K562 (cell line): ENCODE measurements around the gene ELF3. TPM values are rescaled to one million over a fixed set of nuclear protein-coding genes. Genes with fewer than 3 reads are reported as not detected.

Experiments
- ARID3B ChIP-seq: fragments of 250-450 bp; sonication (Bioruptor Pico); IDR thresholded peaks from 2 replicates; pipeline ENCODE4 v1.4.0; 2020; ENCODE audit warnings: borderline replicate concordance
- ASH1L ChIP-seq: fragments of 450-650 bp; IDR thresholded peaks from 2 replicates; pipeline ENCODE4 v1.6.1; 2018; ENCODE audit warnings: borderline replicate concordance, mild to moderate bottlenecking, low read depth; ENCODE audit not compliant: partially characterized antibody
- FOXK2 ChIP-seq, 2 experiments: fragments of 450-650 bp; IDR thresholded peaks in 1 of 2; conservative IDR thresholded peaks in 1 of 2; 2 replicates each; pipeline ENCODE4 v1.6.1; 2016; ENCODE audit warnings: low read depth in 2 of 2, mild to moderate bottlenecking in 1 of 2
- HBP1 ChIP-seq: fragments of 450-650 bp; formaldehyde crosslinking; IDR thresholded peaks from 2 replicates; pipeline ENCODE4 v1.4.0; 2022; ENCODE audit warnings: missing genetic modification characterization
- KDM5B ChIP-seq: fragments of 200-600 bp; sonication (generic); IDR thresholded peaks from 2 replicates; pipeline ENCODE4 v1.6.1; 2012; ENCODE audit warnings: low read depth, mild to moderate bottlenecking, moderate library complexity, low read length, control low read depth, inconsistent platforms; ENCODE audit not compliant: insufficient replicate concordance
- MAFK ChIP-seq: IDR thresholded peaks from 2 replicates; pipeline ENCODE4 v1.6.1; 2011; ENCODE audit warnings: low read length, improper control_type of control experiment
- NFATC3 ChIP-seq: fragments of 450-650 bp; IDR thresholded peaks from 2 replicates; pipeline ENCODE4 v1.6.1; 2017; ENCODE audit warnings: mild to moderate bottlenecking
- NRF1 ChIP-seq, 2 experiments: fragments of 450-650 bp; IDR thresholded peaks in 1 of 2; conservative IDR thresholded peaks in 1 of 2; 2 replicates each; pipeline ENCODE4 v1.6.1; 2014; ENCODE audit warnings: mild to moderate bottlenecking in 2 of 2
- SNRNP70 ChIP-seq: fragments of 200-400 bp; formaldehyde crosslinking; optimal IDR thresholded peaks from 2 replicates; pipeline ENCODE3; 2017; ENCODE audit warnings: low read depth, low read length
- TAL1 ChIP-seq: fragments of 450-650 bp; IDR thresholded peaks from 2 replicates; pipeline ENCODE4 v1.6.1; 2016; ENCODE audit warnings: mild to moderate bottlenecking
- THRAP3 ChIP-seq: fragments of 450-650 bp; IDR thresholded peaks from 2 replicates; pipeline ENCODE4 v1.6.1; 2016; ENCODE audit warnings: mild to moderate bottlenecking, inconsistent platforms, borderline replicate concordance
- ZNF165 ChIP-seq: fragments of 250-450 bp; sonication (Bioruptor Pico); IDR thresholded peaks from 2 replicates; pipeline ENCODE4 v1.4.0; 2020; ENCODE audit warnings: borderline replicate concordance
- polyA plus RNA-seq, 8 experiments: library from polyadenylated mRNA; depleted of rRNA in 4 of 8; stranded (reverse) in 5 of 8; unstranded in 3 of 8; fragments of >200 nt; fragmentation: Nextera tagmentation in 2 of 8; fragmentation: Illumina TruSeq in 1 of 8; extraction: Ambion mirVana in 2 of 8; extraction: Trizol in 1 of 8; gene quantifications; 2 replicates each; pipeline versions ENCODE4 v1.2.1 to v1.2.3, GENCODE V29; 2011 to 2014; ENCODE audit warnings: inconsistent platforms in 1 of 8, missing spikeins in 1 of 8
- total RNA-seq, 7 experiments: library from RNA; depleted of rRNA in 6 of 7; stranded (reverse); fragments of >200 nt in 6 of 7; fragmentation: Illumina TruSeq in 2 of 7; extraction: Trizol in 2 of 7; gene quantifications; 2 replicates each; pipeline versions ENCODE4 v1.2.1 to v1.2.3, GENCODE V29; 2011 to 2021; ENCODE audit warnings: low replicate concordance in 1 of 7
- TF ChIP-seq, protein P1 (sequence below), 2 experiments: fragments of 450-650 bp in 1 of 2; sonication (generic) in 1 of 2; formaldehyde crosslinking; conservative IDR thresholded peaks; 2 replicates each; pipeline versions ENCODE4 v1.4.0 to v1.8.1; 2020 to 2022; ENCODE audit warnings: mild to moderate bottlenecking in 1 of 2, missing genetic modification reagents in 1 of 2
- TF ChIP-seq, protein P2 (sequence below): IDR thresholded peaks from 3 replicates; pipeline ENCODE4 v1.6.1; 2011; ENCODE audit warnings: borderline replicate concordance, mild to moderate bottlenecking, moderate library complexity; ENCODE audit not compliant: insufficient read length; ENCODE audit errors: extremely low read depth
- TF ChIP-seq, protein P3 (sequence below): fragments of 450-650 bp; IDR thresholded peaks from 2 replicates; pipeline ENCODE4 v1.7.1; 2018; ENCODE audit warnings: mild to moderate bottlenecking, low read depth; ENCODE audit not compliant: partially characterized antibody

ELF3 gene
- total and polyA plus RNA-seq, 9 of the 15 experiments (the other 6 are each of a cell fraction or from before 2014, with no cell fraction given) = 0.03 to 1.2 (median 0.07) TPM; not detected in 4

DNA sequence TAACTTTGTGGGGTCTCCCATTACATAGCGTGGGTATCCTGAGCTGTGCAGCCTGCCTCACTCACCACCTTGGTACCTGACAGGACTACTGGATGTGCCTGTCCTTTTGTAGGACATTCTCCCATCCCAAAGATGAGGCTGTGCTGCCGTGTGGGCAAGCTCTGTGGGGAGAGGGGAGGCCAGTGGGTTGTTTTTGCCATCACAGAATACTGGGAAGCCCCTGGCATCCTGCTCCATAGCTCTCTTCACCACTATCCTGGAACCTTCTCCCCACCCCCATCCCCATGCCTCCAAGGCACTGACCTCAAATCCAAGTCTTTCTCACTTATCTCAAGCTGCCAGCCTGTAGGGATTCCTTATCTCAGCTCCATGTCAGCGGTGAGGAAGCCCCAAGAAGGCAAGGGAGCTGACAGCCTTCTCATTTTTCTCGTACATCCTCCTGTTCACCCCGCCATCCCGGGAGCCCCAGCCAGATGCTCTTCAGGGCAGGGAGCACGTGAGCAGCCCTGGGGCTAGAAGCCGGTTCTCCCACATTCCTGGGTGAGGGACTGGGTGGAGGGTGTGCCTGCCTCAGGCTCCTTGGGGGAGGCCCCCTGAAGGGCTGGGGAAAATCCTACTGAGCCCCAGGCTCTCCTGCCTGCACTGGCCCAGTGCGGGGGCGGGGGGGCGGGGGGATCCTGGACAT lies 2.4 kb upstream of the ELF3 start (continued):
- TF ChIP-seq TAL1 (peak; percentile 93), ZNF165 (CRISPR knock-in tag) (no peak), HBP1 (CRISPR knock-in tag) (0 out of 2 replicates have a peak, but pooled peaks have one; percentile 50), MAFK (no peak), ASH1L (no peak), NFATC3 (no peak), ARID3B (no peak), KDM5B (no peak), NRF1 (conservative IDR thresholded peaks at IDR 0.05 in 1 of 2, IDR thresholded peaks at IDR 0.05 in 1 of 2) (peak in 1 of 2 experiments; percentile 27; a peak in 2 of 4 replicates), THRAP3 (no peak), FOXK2 (conservative IDR thresholded peaks at IDR 0.05 in 1 of 2, IDR thresholded peaks at IDR 0.05 in 1 of 2; ENCODE audit: low read depth in 2 of 2) (no peak), SNRNP70 (no peak)
- TF ChIP-seq, protein P1, sequence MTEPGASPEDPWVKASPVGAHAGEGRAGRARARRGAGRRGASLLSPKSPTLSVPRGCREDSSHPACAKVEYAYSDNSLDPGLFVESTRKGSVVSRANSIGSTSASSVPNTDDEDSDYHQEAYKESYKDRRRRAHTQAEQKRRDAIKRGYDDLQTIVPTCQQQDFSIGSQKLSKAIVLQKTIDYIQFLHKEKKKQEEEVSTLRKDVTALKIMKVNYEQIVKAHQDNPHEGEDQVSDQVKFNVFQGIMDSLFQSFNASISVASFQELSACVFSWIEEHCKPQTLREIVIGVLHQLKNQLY (CRISPR knock-in tag; conservative IDR thresholded peaks at IDR 0.05) = no peak
- TF ChIP-seq, protein P2, sequence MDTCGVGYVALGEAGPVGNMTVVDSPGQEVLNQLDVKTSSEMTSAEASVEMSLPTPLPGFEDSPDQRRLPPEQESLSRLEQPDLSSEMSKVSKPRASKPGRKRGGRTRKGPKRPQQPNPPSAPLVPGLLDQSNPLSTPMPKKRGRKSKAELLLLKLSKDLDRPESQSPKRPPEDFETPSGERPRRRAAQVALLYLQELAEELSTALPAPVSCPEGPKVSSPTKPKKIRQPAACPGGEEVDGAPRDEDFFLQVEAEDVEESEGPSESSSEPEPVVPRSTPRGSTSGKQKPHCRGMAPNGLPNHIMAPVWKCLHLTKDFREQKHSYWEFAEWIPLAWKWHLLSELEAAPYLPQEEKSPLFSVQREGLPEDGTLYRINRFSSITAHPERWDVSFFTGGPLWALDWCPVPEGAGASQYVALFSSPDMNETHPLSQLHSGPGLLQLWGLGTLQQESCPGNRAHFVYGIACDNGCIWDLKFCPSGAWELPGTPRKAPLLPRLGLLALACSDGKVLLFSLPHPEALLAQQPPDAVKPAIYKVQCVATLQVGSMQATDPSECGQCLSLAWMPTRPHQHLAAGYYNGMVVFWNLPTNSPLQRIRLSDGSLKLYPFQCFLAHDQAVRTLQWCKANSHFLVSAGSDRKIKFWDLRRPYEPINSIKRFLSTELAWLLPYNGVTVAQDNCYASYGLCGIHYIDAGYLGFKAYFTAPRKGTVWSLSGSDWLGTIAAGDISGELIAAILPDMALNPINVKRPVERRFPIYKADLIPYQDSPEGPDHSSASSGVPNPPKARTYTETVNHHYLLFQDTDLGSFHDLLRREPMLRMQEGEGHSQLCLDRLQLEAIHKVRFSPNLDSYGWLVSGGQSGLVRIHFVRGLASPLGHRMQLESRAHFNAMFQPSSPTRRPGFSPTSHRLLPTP = no peak
- TF ChIP-seq, protein P3, sequence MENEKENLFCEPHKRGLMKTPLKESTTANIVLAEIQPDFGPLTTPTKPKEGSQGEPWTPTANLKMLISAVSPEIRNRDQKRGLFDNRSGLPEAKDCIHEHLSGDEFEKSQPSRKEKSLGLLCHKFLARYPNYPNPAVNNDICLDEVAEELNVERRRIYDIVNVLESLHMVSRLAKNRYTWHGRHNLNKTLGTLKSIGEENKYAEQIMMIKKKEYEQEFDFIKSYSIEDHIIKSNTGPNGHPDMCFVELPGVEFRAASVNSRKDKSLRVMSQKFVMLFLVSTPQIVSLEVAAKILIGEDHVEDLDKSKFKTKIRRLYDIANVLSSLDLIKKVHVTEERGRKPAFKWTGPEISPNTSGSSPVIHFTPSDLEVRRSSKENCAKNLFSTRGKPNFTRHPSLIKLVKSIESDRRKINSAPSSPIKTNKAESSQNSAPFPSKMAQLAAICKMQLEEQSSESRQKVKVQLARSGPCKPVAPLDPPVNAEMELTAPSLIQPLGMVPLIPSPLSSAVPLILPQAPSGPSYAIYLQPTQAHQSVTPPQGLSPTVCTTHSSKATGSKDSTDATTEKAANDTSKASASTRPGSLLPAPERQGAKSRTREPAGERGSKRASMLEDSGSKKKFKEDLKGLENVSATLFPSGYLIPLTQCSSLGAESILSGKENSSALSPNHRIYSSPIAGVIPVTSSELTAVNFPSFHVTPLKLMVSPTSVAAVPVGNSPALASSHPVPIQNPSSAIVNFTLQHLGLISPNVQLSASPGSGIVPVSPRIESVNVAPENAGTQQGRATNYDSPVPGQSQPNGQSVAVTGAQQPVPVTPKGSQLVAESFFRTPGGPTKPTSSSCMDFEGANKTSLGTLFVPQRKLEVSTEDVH = no peak
